Osteocyte (in vitro differentiated cells): ENCODE measurements around the gene FGR. TPM values are rescaled to one million over a fixed set of nuclear protein-coding genes. Genes with fewer than 3 reads are reported as not detected.

ENCODE experiments used
- DNase-seq: peaks from one replicate; pipeline ENCODE4 v3.0.0; 2021; ENCODE audit warnings: mixed read lengths; ENCODE audit not compliant: unreplicated experiment; ENCODE audit errors: extremely low spot score
- H3K27ac Mint-ChIP-seq: one replicate; pipeline ENCODE4 v1.8.0; 2021; ENCODE audit warnings: mild to moderate bottlenecking, mixed read lengths; ENCODE audit not compliant: unreplicated experiment
- H3K27me3 Mint-ChIP-seq: one replicate; pipeline ENCODE4 v1.8.0; 2021; ENCODE audit warnings: mixed read lengths; ENCODE audit not compliant: unreplicated experiment
- H3K36me3 Mint-ChIP-seq: one replicate; pipeline ENCODE4 v1.8.0; 2021; ENCODE audit warnings: mixed read lengths; ENCODE audit not compliant: unreplicated experiment
- H3K4me1 Mint-ChIP-seq: one replicate; pipeline ENCODE4 v1.8.0; 2021; ENCODE audit warnings: mixed read lengths; ENCODE audit not compliant: unreplicated experiment
- H3K4me3 Mint-ChIP-seq: one replicate; pipeline ENCODE4 v1.8.0; 2021; ENCODE audit warnings: mild to moderate bottlenecking, moderate library complexity, mixed read lengths; ENCODE audit not compliant: unreplicated experiment
- H3K9me3 Mint-ChIP-seq: one replicate; pipeline ENCODE4 v1.8.0; 2021; ENCODE audit warnings: mixed read lengths; ENCODE audit not compliant: unreplicated experiment
- total RNA-seq: library from RNA; stranded (reverse); gene quantifications from 2 replicates; pipeline ENCODE4 v1.2.1, GENCODE V29; 2021
- TF ChIP-seq, protein P1 (sequence below): fragments of 200-600 bp; sonication (generic); IDR thresholded peaks from 2 replicates; pipeline ENCODE4 v1.5.0; 2021; ENCODE audit warnings: antibody characterized with exemption, mild to moderate bottlenecking, moderate library complexity

Gene FGR
- total RNA-seq, 1 donor from 2014 or later: not detected

DNA sequence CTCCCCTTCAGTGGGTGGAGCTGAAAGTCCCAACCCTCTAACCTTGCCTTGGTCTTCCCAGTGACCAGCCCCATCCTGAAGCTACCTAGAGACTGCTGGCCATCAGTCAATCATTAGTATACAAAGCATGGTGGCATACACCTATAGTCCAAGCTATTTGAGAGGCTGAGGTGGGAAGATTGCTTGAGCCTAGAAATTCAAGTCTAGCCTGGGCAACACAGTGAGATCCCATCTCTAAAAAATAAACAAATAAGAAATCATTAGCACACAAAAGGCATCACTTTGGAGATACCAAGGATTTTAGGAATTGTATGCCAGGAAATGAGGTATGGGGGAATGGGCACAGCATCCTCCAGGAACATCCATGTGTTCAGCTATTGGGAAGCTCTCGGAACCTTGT lies 41.4 kb upstream of the FGR start:
- H3K27ac Mint-ChIP-seq: no peak overlapping the region
- no peak overlapping the region for H3K4me3 Mint-ChIP-seq
- H3K9me3 Mint-ChIP-seq: no peaks in the 10 kb centered on the region
- H3K36me3 Mint-ChIP-seq: no peaks in the 10 kb centered on the region
- TF ChIP-seq, protein P1, sequence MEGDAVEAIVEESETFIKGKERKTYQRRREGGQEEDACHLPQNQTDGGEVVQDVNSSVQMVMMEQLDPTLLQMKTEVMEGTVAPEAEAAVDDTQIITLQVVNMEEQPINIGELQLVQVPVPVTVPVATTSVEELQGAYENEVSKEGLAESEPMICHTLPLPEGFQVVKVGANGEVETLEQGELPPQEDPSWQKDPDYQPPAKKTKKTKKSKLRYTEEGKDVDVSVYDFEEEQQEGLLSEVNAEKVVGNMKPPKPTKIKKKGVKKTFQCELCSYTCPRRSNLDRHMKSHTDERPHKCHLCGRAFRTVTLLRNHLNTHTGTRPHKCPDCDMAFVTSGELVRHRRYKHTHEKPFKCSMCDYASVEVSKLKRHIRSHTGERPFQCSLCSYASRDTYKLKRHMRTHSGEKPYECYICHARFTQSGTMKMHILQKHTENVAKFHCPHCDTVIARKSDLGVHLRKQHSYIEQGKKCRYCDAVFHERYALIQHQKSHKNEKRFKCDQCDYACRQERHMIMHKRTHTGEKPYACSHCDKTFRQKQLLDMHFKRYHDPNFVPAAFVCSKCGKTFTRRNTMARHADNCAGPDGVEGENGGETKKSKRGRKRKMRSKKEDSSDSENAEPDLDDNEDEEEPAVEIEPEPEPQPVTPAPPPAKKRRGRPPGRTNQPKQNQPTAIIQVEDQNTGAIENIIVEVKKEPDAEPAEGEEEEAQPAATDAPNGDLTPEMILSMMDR: no peak
- peaks cover 20% of the 10 kb centered on the region for H3K4me1 Mint-ChIP-seq
- DNase-seq: no peak
- no peaks in the 10 kb centered on the region for H3K27me3 Mint-ChIP-seq

DNA sequence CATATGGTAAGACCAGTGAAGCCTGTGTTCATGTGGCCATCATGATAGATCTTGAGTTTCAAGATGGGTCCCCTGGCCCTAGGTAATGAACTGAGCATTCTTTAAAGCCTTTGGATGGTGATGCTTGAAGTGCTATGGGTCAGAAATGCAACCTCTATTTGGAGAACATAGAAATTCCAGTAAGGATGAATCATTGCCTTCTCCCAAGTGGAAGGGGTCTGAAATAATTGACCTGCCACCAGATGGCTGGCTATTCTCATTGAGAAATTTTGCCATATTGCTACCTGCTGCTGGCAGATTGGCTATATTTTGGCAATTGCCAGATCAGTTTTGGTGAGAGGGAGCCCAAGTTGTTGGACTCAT lies 37.7 kb upstream of the FGR start:
- H3K27me3 Mint-ChIP-seq: no peaks in the 10 kb centered on the region
- DNase-seq: no peak
- TF ChIP-seq, protein P1: no peak
- H3K4me1 Mint-ChIP-seq: peaks cover 36% of the 10 kb centered on the region
- H3K9me3 Mint-ChIP-seq: no peaks in the 10 kb centered on the region
- no peaks in the 10 kb centered on the region for H3K36me3 Mint-ChIP-seq
- peak overlapping the region; percentile 95 for H3K27ac Mint-ChIP-seq
- peak overlapping the region; percentile 81 for H3K4me3 Mint-ChIP-seq

DNA sequence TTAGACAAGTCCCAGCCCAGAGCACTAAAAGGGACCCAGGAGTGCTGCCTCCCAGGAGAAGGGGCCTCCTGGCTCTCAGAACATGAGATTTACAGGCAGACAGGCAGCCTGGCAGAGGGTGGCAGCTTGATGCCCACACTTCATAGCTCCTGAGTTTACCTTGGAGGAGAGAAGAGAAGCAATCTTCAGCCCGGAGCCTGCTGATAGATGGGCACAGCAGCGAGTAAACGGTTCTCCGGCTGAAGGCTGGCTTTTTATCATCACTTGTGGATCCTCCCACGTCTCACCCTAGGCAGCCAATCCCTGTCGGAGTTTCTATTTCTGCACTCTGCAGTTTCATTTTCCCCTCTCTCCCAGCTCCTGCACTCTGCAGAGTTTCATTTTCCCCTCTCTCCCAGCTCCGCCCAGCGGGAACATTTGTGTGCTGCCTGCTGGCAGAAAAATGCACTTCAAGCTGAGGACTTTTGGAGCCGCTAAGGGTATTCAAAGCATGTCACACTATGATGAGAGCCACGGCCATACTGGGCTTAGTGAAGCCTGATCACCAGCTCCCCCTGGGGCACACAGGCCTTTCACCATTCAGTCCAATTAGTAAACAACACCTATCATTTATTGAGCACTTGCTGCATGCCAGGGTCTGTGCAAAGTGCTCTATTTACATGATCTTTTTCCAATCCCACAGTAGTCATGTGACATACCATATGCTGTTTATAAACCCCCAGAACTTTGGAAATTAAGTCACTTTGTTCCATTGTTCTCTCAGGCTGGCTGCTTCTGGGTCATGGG lies 37.2 kb upstream of the FGR start, which contains the start of gene IFI6:
TSS of gene IFI6 (minus strand) at position 229 of the 786 bp plus-strand sequence. CDS start 2,878 bp downstream, outside the sequence.
- peak; percentile 95 for DNase-seq
- Mint-ChIP-seq H3K36me3 (peaks cover 1% of the 10 kb centered on the region), H3K9me3 (no peaks in the 10 kb centered on the region), H3K4me1 (peaks cover 36% of the 10 kb centered on the region), H3K4me3 (peak within 1 kb of the TSS; percentile 81), H3K27ac (peak within 1 kb of the TSS; percentile 95), H3K27me3 (no peaks in the 10 kb centered on the region)
- TF ChIP-seq, protein P1: peak; percentile 59

DNA sequence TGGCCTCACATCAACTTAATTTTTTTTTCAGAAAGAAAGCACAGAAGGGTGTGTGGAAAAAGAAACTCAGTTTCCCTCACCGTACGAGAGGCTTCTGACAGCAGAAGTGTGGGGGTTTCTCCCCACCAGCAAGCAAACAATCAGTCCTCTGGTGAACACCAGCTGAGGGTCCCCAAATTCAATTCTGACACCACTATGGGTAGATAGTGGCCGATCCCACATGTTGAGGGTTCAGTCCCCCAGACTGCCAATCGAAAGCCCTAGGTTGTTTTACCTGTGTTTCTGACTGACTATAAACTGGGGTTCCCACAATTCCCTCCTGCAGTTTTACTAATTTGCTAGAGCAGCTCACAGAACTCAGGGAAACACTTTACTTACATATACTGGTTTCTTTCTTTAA lies 34.9 kb upstream of the FGR start:
- Mint-ChIP-seq H3K4me3 (no peak overlapping the region), H3K36me3 (peaks cover 3% of the 10 kb centered on the region), H3K27ac (no peak overlapping the region), H3K27me3 (no peaks in the 10 kb centered on the region), H3K9me3 (no peaks in the 10 kb centered on the region), H3K4me1 (peaks cover 36% of the 10 kb centered on the region)
- DNase-seq: no peak
- TF ChIP-seq, protein P1: no peak

DNA sequence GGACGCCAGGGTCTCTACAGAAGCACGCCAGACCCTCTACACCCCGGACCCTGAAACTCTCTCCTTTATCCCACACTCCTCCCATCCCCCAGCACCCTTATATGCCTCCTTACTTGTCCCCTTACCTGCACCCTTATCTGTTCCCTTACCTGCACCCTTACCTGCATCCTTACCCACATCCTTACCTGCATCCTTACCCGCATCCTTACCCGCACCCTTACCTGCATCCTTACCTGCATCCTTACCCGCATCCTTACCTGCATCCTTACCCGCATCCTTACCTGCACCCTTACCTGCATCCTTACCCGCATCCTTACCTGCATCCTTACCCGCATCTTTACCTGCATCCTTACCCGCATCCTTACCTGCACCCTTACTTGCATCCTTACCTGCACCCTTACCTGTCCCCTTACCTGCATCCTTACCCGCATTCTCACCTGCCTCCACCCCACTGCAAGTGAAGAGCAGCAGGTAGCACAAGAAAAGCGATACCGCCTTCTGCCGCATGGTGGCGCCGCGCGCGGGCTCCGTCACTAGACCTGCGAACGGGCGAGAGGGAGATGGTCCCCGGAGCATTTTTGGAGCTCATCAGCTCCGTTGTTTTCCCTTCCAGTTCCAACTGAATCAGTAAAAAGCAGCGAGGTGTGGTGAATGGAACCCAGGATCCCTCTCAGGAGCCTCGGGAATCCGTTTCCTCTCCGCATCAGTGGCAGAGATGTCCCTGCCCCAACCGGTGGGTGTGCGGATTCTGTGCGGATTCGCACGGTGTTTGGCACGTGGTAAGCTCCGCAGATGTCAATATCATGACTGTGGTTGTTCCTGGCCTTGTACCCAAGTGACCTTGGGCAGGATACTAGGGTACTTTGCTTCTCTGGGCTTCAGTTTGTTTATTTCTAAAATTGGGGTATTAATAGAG lies 34.1 kb upstream of the FGR start:
- Mint-ChIP-seq H3K27ac (peak overlapping the region; percentile 31), H3K4me1 (peaks cover 36% of the 10 kb centered on the region), H3K27me3 (no peaks in the 10 kb centered on the region), H3K36me3 (peaks cover 3% of the 10 kb centered on the region), H3K4me3 (peak overlapping the region; percentile 72), H3K9me3 (no peaks in the 10 kb centered on the region)
- DNase-seq: peak; percentile 92
- TF ChIP-seq, protein P1: peak; percentile 87
